ENCODE data around the gene ARHGAP33. TPM values are rescaled to one million over a fixed set of nuclear protein-coding genes. Genes with fewer than 3 reads are reported as not detected.

Gene ARHGAP33
- total RNA-seq, 1 experiment from 2014 or later, result 43.9 TPM

DNA sequence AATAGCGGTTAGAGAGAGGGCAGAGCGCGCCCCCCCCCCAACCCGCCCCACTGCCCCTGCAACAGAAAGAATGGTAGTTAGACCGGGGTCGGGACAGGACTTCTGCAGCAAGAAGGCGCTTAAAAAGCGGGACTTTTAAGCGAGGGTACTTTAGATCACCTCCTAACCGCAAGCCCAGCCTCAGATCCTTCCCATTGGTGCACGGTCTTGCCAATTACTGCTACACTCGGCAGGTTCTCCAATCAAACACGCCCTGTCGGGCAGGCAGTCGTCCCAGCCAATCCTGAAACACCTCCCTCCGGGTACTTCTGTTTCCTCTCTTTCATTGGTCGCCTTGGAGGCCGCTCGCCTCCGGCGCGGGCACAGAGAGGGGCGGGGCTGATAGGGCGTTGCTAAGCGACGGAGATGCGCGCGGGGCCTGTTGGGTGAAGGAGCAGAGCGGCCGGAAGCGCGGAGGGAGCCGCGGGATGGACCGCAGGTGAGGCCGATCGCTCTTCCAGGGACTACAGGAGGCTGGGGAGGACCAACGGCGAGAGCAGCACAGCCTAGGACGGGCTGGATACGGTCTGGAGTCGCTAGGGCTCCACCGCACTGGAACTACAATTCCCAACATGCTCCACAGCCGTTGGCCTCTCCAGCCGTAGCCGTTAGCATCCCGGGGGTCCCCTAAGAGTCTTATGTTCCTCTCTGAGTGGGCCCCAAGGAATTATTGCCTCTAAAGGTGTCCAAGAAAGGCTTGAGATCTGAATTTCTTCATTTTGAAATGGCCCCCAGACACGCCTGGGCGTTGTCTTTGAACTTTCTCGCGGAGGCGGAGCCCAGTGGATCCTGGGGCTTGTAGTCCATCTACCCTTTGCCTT is 17.4 kb upstream of the ARHGAP33 start, which contains the start of gene PROSER3:
PROSER3 (plus strand) TSS at position 428 of the 860 bp plus-strand sequence; CDS start at position 468, 40 bp downstream.
- peak; percentile 94 for ATAC-seq
- DNase-seq (ENCODE audit: low spot score), result peak; percentile 99
- Mint-ChIP-seq H3K27ac (peak within 1 kb of the TSS; percentile 82), H3K9me3 (no peaks in the 10 kb centered on the region), H3K36me3 (peaks cover 11% of the 10 kb centered on the region), H3K4me3 (peak within 1 kb of the TSS; percentile 94), H3K4me1 (peaks cover 16% of the 10 kb centered on the region), H3K27me3 (ENCODE audit: low read depth) (peaks cover 23% of the 10 kb centered on the region)
- ChIA-PET CTCF (interaction anchor here (0.7 to 2.9 kb wide), 5 partner anchors 9 to 27 kb away, joined by 3 to 13 read pairs (median 5); partner anchors contain the start of genes LIN37, PSENEN and U2AF1L4), POLR2A (interaction anchor here (0.7 to 2.5 kb wide), 4 partner anchors 10 to 26 kb away, joined by 3 to 13 read pairs (median 8); partner anchors contain the start of gene LIN37)
- peak; percentile 54; the same call in 1 of the 2 replicates for TF ChIP-seq FOXP4 (CRISPR knock-in tag; IDR thresholded peaks at IDR 0.05)
- TF ChIP-seq KAT7 (CRISPR knock-in tag; IDR thresholded peaks at IDR 0.05; ENCODE audit: borderline replicate concordance), result no peak
- TF ChIP-seq, protein P1, sequence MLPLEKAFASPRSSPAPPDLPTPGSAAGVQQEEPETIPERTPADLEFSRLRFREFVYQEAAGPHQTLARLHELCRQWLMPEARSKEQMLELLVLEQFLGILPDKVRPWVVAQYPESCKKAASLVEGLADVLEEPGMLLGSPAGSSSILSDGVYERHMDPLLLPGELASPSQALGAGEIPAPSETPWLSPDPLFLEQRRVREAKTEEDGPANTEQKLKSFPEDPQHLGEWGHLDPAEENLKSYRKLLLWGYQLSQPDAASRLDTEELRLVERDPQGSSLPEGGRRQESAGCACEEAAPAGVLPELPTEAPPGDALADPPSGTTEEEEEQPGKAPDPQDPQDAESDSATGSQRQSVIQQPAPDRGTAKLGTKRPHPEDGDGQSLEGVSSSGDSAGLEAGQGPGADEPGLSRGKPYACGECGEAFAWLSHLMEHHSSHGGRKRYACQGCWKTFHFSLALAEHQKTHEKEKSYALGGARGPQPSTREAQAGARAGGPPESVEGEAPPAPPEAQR (CRISPR knock-in tag; IDR thresholded peaks at IDR 0.05), result no peak
- no peak for TF ChIP-seq CREB1 (CRISPR knock-in tag; IDR thresholded peaks at IDR 0.05)
- TF ChIP-seq, protein P2, sequence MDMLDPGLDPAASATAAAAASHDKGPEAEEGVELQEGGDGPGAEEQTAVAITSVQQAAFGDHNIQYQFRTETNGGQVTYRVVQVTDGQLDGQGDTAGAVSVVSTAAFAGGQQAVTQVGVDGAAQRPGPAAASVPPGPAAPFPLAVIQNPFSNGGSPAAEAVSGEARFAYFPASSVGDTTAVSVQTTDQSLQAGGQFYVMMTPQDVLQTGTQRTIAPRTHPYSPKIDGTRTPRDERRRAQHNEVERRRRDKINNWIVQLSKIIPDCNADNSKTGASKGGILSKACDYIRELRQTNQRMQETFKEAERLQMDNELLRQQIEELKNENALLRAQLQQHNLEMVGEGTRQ (CRISPR knock-in tag; IDR thresholded peaks at IDR 0.05), result no peak
- no peak for TF ChIP-seq IRF2 (CRISPR knock-in tag; IDR thresholded peaks at IDR 0.05; ENCODE audit: borderline replicate concordance, low read depth)
- TF ChIP-seq NFATC4 (CRISPR knock-in tag; IDR thresholded peaks at IDR 0.05), result no peak
- TF ChIP-seq ETV6 (CRISPR knock-in tag; IDR thresholded peaks at IDR 0.05), result 0 out of 2 replicates have a peak, but pooled peaks have one; percentile 19
- no peak for TF ChIP-seq JUN (CRISPR knock-in tag; IDR thresholded peaks at IDR 0.05)
- TF ChIP-seq ZNF671 (CRISPR knock-in tag; IDR thresholded peaks at IDR 0.05), result no peak
- no peak for TF ChIP-seq ZBTB21 (CRISPR knock-in tag; IDR thresholded peaks at IDR 0.05; ENCODE audit: borderline replicate concordance)
- TF ChIP-seq, protein P3, sequence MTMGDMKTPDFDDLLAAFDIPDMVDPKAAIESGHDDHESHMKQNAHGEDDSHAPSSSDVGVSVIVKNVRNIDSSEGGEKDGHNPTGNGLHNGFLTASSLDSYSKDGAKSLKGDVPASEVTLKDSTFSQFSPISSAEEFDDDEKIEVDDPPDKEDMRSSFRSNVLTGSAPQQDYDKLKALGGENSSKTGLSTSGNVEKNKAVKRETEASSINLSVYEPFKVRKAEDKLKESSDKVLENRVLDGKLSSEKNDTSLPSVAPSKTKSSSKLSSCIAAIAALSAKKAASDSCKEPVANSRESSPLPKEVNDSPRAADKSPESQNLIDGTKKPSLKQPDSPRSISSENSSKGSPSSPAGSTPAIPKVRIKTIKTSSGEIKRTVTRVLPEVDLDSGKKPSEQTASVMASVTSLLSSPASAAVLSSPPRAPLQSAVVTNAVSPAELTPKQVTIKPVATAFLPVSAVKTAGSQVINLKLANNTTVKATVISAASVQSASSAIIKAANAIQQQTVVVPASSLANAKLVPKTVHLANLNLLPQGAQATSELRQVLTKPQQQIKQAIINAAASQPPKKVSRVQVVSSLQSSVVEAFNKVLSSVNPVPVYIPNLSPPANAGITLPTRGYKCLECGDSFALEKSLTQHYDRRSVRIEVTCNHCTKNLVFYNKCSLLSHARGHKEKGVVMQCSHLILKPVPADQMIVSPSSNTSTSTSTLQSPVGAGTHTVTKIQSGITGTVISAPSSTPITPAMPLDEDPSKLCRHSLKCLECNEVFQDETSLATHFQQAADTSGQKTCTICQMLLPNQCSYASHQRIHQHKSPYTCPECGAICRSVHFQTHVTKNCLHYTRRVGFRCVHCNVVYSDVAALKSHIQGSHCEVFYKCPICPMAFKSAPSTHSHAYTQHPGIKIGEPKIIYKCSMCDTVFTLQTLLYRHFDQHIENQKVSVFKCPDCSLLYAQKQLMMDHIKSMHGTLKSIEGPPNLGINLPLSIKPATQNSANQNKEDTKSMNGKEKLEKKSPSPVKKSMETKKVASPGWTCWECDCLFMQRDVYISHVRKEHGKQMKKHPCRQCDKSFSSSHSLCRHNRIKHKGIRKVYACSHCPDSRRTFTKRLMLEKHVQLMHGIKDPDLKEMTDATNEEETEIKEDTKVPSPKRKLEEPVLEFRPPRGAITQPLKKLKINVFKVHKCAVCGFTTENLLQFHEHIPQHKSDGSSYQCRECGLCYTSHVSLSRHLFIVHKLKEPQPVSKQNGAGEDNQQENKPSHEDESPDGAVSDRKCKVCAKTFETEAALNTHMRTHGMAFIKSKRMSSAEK (CRISPR knock-in tag; IDR thresholded peaks at IDR 0.05; ENCODE audit: borderline replicate concordance), result no peak
- no peak for TF ChIP-seq ZNF281 (CRISPR knock-in tag; IDR thresholded peaks at IDR 0.05)
- TF ChIP-seq TCF7 (CRISPR knock-in tag; IDR thresholded peaks at IDR 0.05; ENCODE audit: low read depth), result no peak
- no peak for TF ChIP-seq AR (CRISPR knock-in tag; IDR thresholded peaks at IDR 0.05)
- no peak for TF ChIP-seq TP53 (CRISPR knock-in tag; IDR thresholded peaks at IDR 0.05)
- TF ChIP-seq ZNF219 (CRISPR knock-in tag; IDR thresholded peaks at IDR 0.05; ENCODE audit: borderline replicate concordance), result no peak
- TF ChIP-seq ZNF121 (CRISPR knock-in tag; IDR thresholded peaks at IDR 0.05), result no peak
- TF ChIP-seq NFYB (CRISPR knock-in tag; conservative IDR thresholded peaks at IDR 0.05; ENCODE audit: low read depth), result peak; percentile 100
- no peak for TF ChIP-seq CDX4 (CRISPR knock-in tag; IDR thresholded peaks at IDR 0.05; ENCODE audit: borderline replicate concordance)

All from WTC11 (cell line).